Measurements from ENCODE around the gene RPL11.
A peak's percentile ranks its signal among the peaks of the same experiment; 100 is the strongest.

RPL11 gene

DNA sequence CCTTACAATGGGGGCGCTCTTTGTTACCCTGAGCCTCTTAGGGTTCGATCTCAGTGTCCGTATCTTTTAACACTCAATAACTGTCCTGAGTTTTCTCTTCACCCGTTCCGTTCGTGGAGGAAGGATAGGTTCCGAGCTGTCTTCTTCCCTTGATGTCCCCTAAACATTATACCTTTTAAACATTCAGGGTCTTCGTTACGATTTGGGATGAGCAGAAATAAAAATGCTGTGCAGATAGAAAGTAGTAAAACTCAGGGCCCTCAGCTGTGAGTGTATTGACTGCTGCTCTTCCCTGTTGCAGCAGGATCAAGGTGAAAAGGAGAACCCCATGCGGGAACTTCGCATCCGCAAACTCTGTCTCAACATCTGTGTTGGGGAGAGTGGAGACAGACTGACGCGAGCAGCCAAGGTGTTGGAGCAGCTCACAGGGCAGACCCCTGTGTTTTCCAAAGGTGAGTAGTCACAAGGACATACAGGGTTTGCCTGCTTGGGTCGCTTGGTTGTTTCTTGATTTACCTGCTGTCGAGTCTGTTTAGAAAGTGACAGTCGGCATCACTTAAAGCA is 784 bp downstream of the RPL11 start:
- no peak for TF ChIP-seq CTCF (IDR thresholded peaks at IDR 0.05; ENCODE audit: unreplicated experiment in 3 of 3)
- Mint-ChIP-seq H3K9me3 (no peaks in the 10 kb centered on the region), H3K36me3 (ENCODE audit: low read depth) (peaks cover 51% of the 10 kb centered on the region), H3K4me3 (peak overlapping the region; percentile 97 to 99 (median 98)), H3K4me1 (peaks cover 47% of the 10 kb centered on the region), H3K27ac (peak overlapping the region; percentile 87 to 98 (median 96)), H3K27me3 (ENCODE audit: low read depth) (no peaks in the 10 kb centered on the region)

GRCh38 chr1:23693599-23693998 is 2.0 kb downstream of the RPL11 start:
- Mint-ChIP-seq H3K4me3 (peak overlapping the region; percentile 97 to 99 (median 98)), H3K4me1 (peaks cover 47% of the 10 kb centered on the region), H3K27me3 (ENCODE audit: low read depth) (no peaks in the 10 kb centered on the region), H3K27ac (peak overlapping the region; percentile 39 to 98 (median 87)), H3K36me3 (ENCODE audit: low read depth) (peaks cover 63% of the 10 kb centered on the region), H3K9me3 (no peaks in the 10 kb centered on the region)
- TF ChIP-seq CTCF (IDR thresholded peaks at IDR 0.05; ENCODE audit: unreplicated experiment in 3 of 3): no peak

- Mint-ChIP-seq H3K4me1 (peaks cover 47% of the 10 kb centered on the region), H3K27me3 (ENCODE audit: low read depth) (no peaks in the 10 kb centered on the region), H3K36me3 (ENCODE audit: low read depth) (peaks cover 70% of the 10 kb centered on the region), H3K9me3 (no peaks in the 10 kb centered on the region), H3K4me3 (peak overlapping the region; percentile 97 to 99 (median 98)), H3K27ac (peak overlapping the region in 1 of 3 experiments; percentile 58)
- no peak for TF ChIP-seq CTCF (IDR thresholded peaks at IDR 0.05; ENCODE audit: unreplicated experiment in 3 of 3)
Observed at GRCh38 chr1:23694371-23694770, 2.8 kb downstream of the RPL11 start.

- peaks cover 51% of the 10 kb centered on the region for H3K4me1 Mint-ChIP-seq
- H3K27me3 Mint-ChIP-seq (ENCODE audit: low read depth): no peaks in the 10 kb centered on the region
- peaks cover 81% of the 10 kb centered on the region for H3K36me3 Mint-ChIP-seq (ENCODE audit: low read depth)
- TF ChIP-seq CTCF (IDR thresholded peaks at IDR 0.05; ENCODE audit: unreplicated experiment in 3 of 3): no peak
- no peaks in the 10 kb centered on the region for H3K9me3 Mint-ChIP-seq
- no peak overlapping the region for H3K27ac Mint-ChIP-seq
- peak overlapping the region; percentile 41 to 61 (median 43) for H3K4me3 Mint-ChIP-seq
Observed at GRCh38 chr1:23695667-23696066, 4.1 kb downstream of the RPL11 start.

- Mint-ChIP-seq H3K36me3 (ENCODE audit: low read depth) (peaks cover 89% of the 10 kb centered on the region), H3K4me3 (peak overlapping the region; percentile 21 to 61 (median 41)), H3K27ac (no peak overlapping the region), H3K4me1 (peaks cover 51% of the 10 kb centered on the region), H3K27me3 (ENCODE audit: low read depth) (no peaks in the 10 kb centered on the region), H3K9me3 (no peaks in the 10 kb centered on the region)
- TF ChIP-seq CTCF (IDR thresholded peaks at IDR 0.05; ENCODE audit: unreplicated experiment in 3 of 3): no peak
Observed at GRCh38 chr1:23696335-23696989, 4.9 kb downstream of the RPL11 start.

- Mint-ChIP-seq H3K27me3 (ENCODE audit: low read depth) (no peaks in the 10 kb centered on the region), H3K9me3 (no peaks in the 10 kb centered on the region), H3K27ac (no peak overlapping the region), H3K36me3 (ENCODE audit: low read depth) (peaks cover 89% of the 10 kb centered on the region), H3K4me1 (peaks cover 36% of the 10 kb centered on the region), H3K4me3 (no peak overlapping the region)
- no peak for TF ChIP-seq CTCF (IDR thresholded peaks at IDR 0.05; ENCODE audit: unreplicated experiment in 3 of 3)
Observed at GRCh38 chr1:23698466-23698865, 6.9 kb downstream of the RPL11 start.
